GM19023 (cell line): ENCODE results near the gene ASTN2.

ENCODE experiments used
- ATAC-seq: cut with Tn5 transposase; IDR thresholded peaks from one replicate; pipeline ENCODE4 v1.9.1; 2021; ENCODE audit warnings: mild to moderate bottlenecking, moderate library complexity; ENCODE audit not compliant: unreplicated experiment

The ASTN2 gene

GRCh38 chr9:116647515-116647809 lies 767.4 kb downstream of the ASTN2 start:
- ATAC-seq: no peak

- ATAC-seq: no peak
Observed at GRCh38 chr9:116646661-116647514, 768.0 kb downstream of the ASTN2 start.

- no peak for ATAC-seq
Observed at GRCh38 chr9:116644091-116644688, 770.7 kb downstream of the ASTN2 start.

- no peak for ATAC-seq
Observed at GRCh38 chr9:116643691-116644090, 771.2 kb downstream of the ASTN2 start.

GRCh38 chr9:116641292-116642059 lies 773.4 kb downstream of the ASTN2 start:
- no peak for ATAC-seq

- no peak for ATAC-seq
Observed at GRCh38 chr9:116639251-116639741, 775.6 kb downstream of the ASTN2 start.

- no peak for ATAC-seq
Observed at GRCh38 chr9:116635908-116636307, 778.9 kb downstream of the ASTN2 start.

- ATAC-seq: no peak
Observed at GRCh38 chr9:116632990-116633838, 781.6 kb downstream of the ASTN2 start.

- ATAC-seq: no peak
Observed at GRCh38 chr9:116629634-116630033, 785.2 kb downstream of the ASTN2 start.

GRCh38 chr9:116628716-116629115 lies 786.1 kb downstream of the ASTN2 start:
- ATAC-seq: no peak

- no peak for ATAC-seq
Observed at GRCh38 chr9:116627433-116627832, 787.4 kb downstream of the ASTN2 start.

GRCh38 chr9:116626762-116627161 lies 788.1 kb downstream of the ASTN2 start:
- no peak for ATAC-seq

- ATAC-seq: no peak
Observed at GRCh38 chr9:116623715-116624114, 791.1 kb downstream of the ASTN2 start.

GRCh38 chr9:116617389-116617788 lies 797.5 kb downstream of the ASTN2 start:
- no peak for ATAC-seq

GRCh38 chr9:116616304-116616914 lies 798.4 kb downstream of the ASTN2 start:
- no peak for ATAC-seq

- ATAC-seq: no peak
Observed at GRCh38 chr9:116608064-116608463, 806.8 kb downstream of the ASTN2 start.

- no peak for ATAC-seq
Observed at GRCh38 chr9:116605904-116606341, 808.9 kb downstream of the ASTN2 start.

GRCh38 chr9:116605060-116605459 lies 809.8 kb downstream of the ASTN2 start:
- no peak for ATAC-seq

- ATAC-seq: no peak
Observed at GRCh38 chr9:116604251-116604650, 810.6 kb downstream of the ASTN2 start.

- ATAC-seq: no peak
Observed at GRCh38 chr9:116599342-116599884, 815.4 kb downstream of the ASTN2 start.
